HL-60 (cell line): Measurements from ENCODE around the gene IGLON5.

Source experiments
- DNase-seq, 2 experiments: peaks; one replicate each; pipeline ENCODE4 v3.0.0-alpha.2; 2010 to 2020; ENCODE audit warnings: low read depth in 1 of 2, low spot score in 1 of 2
- H3K27ac ChIP-seq: fragments of 250-450 bp; sonication (Bioruptor Pico); replicated peaks from 2 replicates; pipeline ENCODE4 v1.5.1; 2020; ENCODE audit warnings: mild to moderate bottlenecking, moderate library complexity
- H3K27me3 ChIP-seq: fragments of 250-450 bp; sonication (Bioruptor Pico); 2 replicates; pipeline ENCODE4 v1.5.1; 2021; ENCODE audit warnings: mild to moderate bottlenecking, moderate library complexity; ENCODE audit not compliant: insufficient read depth, poor library complexity, severe bottlenecking
- H3K4me3 ChIP-seq: replicated peaks from 2 replicates; pipeline ENCODE4 v1.5.1; 2011; ENCODE audit warnings: mild to moderate bottlenecking, control low read depth, low read length; ENCODE audit not compliant: insufficient read depth
- GABPA ChIP-seq: IDR thresholded peaks from 2 replicates; pipeline ENCODE4 v1.6.1; 2012; ENCODE audit warnings: low read depth
- POLR2AphosphoS5 ChIP-seq: IDR thresholded peaks from 2 replicates; pipeline ENCODE4 v1.6.1; 2012; ENCODE audit warnings: low read depth
- SPI1 ChIP-seq: IDR thresholded peaks from 2 replicates; pipeline ENCODE4 v1.6.1; 2012; ENCODE audit warnings: low read depth, mild to moderate bottlenecking, borderline replicate concordance
- TF ChIP-seq, protein P1 (sequence below): IDR thresholded peaks from 2 replicates; pipeline ENCODE4 v1.6.1; 2012; ENCODE audit warnings: low read depth; ENCODE audit not compliant: insufficient replicate concordance
- TF ChIP-seq, protein P2 (sequence below): IDR thresholded peaks from one replicate; pipeline ENCODE4 v1.5.1; 2011; ENCODE audit warnings: low read length, control low read depth, inconsistent platforms; ENCODE audit not compliant: insufficient read depth

Gene IGLON5

DNA sequence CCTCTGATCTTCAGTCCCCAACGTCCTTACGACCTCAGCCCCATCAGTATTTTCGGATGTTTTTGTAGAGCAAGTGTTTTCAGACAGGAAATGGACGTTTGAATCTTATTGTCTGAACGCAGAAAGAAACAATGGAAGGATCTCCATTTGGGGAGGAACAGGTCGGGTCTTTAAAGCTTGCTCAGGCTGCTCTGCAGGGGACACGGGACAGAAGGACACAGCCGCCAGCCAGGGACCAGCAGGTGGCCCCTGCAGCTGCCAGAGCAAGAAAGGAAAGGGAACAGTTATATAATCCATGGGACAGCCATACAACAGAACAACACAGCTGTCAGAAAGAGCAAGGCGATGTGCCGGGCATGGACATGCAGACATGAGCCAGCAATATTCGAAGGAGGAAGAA is 18.5 kb upstream of the IGLON5 start:
- H3K4me3 ChIP-seq = no peak overlapping the region
- H3K27ac ChIP-seq = no peak overlapping the region
- H3K27me3 ChIP-seq = no peaks in the 10 kb centered on the region
- TF ChIP-seq SPI1 (no peak), POLR2AphosphoS5 (no peak), GABPA (no peak)
- TF ChIP-seq, protein P1, sequence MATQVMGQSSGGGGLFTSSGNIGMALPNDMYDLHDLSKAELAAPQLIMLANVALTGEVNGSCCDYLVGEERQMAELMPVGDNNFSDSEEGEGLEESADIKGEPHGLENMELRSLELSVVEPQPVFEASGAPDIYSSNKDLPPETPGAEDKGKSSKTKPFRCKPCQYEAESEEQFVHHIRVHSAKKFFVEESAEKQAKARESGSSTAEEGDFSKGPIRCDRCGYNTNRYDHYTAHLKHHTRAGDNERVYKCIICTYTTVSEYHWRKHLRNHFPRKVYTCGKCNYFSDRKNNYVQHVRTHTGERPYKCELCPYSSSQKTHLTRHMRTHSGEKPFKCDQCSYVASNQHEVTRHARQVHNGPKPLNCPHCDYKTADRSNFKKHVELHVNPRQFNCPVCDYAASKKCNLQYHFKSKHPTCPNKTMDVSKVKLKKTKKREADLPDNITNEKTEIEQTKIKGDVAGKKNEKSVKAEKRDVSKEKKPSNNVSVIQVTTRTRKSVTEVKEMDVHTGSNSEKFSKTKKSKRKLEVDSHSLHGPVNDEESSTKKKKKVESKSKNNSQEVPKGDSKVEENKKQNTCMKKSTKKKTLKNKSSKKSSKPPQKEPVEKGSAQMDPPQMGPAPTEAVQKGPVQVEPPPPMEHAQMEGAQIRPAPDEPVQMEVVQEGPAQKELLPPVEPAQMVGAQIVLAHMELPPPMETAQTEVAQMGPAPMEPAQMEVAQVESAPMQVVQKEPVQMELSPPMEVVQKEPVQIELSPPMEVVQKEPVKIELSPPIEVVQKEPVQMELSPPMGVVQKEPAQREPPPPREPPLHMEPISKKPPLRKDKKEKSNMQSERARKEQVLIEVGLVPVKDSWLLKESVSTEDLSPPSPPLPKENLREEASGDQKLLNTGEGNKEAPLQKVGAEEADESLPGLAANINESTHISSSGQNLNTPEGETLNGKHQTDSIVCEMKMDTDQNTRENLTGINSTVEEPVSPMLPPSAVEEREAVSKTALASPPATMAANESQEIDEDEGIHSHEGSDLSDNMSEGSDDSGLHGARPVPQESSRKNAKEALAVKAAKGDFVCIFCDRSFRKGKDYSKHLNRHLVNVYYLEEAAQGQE = no peak
- TF ChIP-seq, protein P2, sequence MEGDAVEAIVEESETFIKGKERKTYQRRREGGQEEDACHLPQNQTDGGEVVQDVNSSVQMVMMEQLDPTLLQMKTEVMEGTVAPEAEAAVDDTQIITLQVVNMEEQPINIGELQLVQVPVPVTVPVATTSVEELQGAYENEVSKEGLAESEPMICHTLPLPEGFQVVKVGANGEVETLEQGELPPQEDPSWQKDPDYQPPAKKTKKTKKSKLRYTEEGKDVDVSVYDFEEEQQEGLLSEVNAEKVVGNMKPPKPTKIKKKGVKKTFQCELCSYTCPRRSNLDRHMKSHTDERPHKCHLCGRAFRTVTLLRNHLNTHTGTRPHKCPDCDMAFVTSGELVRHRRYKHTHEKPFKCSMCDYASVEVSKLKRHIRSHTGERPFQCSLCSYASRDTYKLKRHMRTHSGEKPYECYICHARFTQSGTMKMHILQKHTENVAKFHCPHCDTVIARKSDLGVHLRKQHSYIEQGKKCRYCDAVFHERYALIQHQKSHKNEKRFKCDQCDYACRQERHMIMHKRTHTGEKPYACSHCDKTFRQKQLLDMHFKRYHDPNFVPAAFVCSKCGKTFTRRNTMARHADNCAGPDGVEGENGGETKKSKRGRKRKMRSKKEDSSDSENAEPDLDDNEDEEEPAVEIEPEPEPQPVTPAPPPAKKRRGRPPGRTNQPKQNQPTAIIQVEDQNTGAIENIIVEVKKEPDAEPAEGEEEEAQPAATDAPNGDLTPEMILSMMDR = no peak
- DNase-seq = no peak

DNA sequence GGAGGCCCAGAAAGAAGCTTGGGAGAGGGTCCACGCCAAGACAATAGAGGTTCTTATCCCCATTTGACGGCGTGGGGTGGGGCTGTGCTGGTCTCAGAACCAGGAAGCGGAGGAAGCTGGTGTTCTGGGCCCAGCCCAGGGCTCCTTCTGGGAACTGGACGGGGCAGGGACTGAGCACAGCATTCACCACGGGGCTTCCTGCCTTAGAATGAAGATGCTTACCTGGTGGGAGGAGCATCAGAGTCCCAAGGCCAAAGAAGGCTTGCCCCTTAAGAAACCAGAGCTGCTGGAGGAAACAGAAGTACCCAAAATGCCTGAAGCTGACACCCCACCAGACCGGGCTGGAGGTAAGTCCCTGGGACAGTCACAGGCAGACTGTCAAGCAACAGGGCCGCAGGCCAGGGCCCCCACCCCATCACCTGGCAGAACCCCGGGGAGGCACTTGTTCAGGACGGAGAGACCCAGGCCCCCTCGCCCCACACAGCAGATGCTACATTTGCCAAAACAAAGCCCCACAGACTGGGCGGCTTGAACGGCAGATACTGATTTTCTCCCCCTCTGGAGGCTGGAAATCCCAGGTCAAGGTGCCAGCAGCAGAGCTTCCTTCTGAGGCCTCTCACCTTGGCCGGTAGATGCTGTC is 17.8 kb upstream of the IGLON5 start:
- no peak for DNase-seq
- Histone ChIP-seq H3K27me3 (no peaks in the 10 kb centered on the region), H3K4me3 (no peak overlapping the region), H3K27ac (no peak overlapping the region)
- TF ChIP-seq SPI1 (no peak), GABPA (no peak), POLR2AphosphoS5 (no peak)
- TF ChIP-seq, protein P2 = no peak
- TF ChIP-seq, protein P1 = no peak

DNA sequence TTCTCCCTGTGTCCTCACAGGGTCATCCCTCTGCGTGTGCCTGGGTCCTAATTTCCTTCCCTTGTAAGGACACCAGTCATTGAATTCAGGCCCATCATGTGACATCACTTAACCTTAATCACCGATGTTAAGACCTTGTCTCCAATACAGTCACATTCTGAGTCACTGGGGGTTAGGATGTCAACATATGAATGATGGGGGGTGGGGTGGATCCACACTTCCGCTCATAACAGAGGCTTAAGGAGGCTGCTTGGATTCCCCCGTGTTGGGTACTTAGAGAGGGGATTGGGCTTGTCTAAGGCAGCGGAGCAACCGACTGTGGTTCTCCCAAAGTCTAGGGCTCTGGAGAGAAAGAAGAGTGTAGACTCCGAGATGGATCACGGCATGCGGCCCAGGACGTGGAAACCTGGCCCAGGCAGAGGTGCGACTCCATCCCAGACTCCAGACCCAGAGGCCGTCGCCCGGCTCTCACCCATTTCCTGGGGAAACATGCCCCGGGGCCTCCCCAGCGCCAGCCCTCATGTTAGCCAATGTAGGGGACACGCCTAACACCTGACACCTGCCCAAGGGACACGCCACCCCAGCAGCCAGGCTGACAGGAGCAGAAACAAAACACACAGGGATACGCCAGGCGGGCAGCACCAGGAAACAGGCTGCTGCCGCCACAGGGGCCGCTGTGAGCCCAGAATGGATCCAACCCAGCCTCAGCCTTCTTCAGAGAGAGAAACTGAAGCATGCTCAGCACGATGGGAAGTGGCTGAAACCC is 17.1 kb upstream of the IGLON5 start:
- no peak for TF ChIP-seq POLR2AphosphoS5
- no peak for TF ChIP-seq GABPA
- no peak for TF ChIP-seq SPI1
- TF ChIP-seq, protein P2 = no peak
- TF ChIP-seq, protein P1 = no peak
- Histone ChIP-seq H3K27ac (no peak overlapping the region), H3K4me3 (no peak overlapping the region), H3K27me3 (no peaks in the 10 kb centered on the region)
- DNase-seq = no peak
